Measurements from ENCODE around the gene KCNAB1.
"Not testable (repeated sequence)": the region's sequence is repeated elsewhere in the genome, so short reads cannot be mapped to it uniquely, and the experiment has no call there.

KCNAB1 gene

DNA sequence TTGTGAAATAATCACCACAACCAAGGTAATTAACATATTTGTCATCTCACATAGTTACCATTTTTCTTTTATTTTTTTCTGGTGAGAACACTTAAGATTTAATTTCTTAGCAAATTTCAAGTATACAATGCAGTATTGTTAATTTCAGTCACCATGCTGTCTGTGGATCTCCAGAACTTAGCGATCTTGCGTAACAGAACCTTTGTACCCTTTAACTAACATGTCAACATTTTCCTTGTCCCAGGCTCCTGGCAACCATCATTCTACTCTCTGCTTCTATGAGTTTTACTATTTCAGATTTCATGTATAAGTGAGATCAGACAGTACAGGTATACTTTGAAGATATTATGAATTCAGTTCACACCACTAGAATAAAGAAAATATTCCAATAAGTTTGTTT is 154.4 kb downstream of the KCNAB1 start:
- DNase-seq, result no peak

DNA sequence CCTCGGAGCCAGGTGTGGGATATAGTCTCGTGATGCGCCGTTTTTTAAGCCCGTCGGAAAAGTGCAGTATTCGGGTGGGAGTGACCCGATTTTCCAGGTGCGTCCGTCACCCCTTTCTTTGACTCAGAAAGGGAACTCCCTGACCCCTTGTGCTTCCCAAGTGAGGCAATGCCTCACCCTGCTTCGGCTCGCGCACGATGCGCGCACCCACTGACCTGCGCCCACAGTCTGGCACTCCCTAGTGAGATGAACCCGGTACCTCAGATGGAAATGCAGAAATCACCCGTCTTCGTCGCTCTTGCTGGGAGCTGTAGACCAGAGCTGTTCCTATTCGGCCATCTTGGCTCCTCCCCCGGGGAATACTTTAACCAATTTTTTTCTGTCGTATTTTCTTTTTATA is 164.3 kb downstream of the KCNAB1 start:
- DNase-seq, result not testable (repeated sequence)

DNA sequence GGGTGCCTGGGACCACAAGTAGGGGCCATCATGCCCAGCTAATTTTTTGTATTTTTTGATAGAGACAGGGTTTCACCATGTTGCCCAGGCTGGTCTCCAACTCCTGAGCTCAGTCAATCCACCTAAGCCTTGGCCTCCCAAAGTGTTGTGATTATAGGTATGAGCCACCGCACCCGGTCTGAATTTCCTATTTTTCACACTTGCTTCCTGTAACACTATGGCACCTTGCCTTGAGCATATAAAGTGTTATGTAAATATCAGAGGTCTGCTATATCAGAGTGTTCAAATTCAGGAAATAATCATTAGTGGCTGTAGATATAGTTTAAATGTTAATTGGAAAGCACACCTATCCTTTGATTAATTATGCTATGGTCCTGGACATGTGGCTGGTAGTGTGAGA is 165.2 kb downstream of the KCNAB1 start:
- no peak for DNase-seq

DNA sequence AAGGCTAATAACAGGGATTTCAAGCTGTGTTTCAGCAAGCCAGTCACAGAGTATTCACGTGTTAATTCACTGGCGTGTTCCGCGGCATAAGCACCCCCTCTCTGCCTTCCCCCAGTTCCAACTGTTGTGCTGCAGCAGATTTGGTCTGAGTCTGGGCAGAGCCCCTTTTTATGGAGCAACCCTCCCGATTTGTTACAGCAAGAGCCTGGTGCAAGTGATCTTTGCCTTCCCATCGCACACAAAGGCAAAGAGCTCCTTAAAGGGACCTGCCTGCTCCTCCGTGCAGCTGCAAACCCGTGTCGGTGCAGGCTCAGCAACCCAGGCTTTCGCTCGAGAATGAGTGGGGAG is 170.5 kb downstream of the KCNAB1 start:
- no peak for DNase-seq

DNA sequence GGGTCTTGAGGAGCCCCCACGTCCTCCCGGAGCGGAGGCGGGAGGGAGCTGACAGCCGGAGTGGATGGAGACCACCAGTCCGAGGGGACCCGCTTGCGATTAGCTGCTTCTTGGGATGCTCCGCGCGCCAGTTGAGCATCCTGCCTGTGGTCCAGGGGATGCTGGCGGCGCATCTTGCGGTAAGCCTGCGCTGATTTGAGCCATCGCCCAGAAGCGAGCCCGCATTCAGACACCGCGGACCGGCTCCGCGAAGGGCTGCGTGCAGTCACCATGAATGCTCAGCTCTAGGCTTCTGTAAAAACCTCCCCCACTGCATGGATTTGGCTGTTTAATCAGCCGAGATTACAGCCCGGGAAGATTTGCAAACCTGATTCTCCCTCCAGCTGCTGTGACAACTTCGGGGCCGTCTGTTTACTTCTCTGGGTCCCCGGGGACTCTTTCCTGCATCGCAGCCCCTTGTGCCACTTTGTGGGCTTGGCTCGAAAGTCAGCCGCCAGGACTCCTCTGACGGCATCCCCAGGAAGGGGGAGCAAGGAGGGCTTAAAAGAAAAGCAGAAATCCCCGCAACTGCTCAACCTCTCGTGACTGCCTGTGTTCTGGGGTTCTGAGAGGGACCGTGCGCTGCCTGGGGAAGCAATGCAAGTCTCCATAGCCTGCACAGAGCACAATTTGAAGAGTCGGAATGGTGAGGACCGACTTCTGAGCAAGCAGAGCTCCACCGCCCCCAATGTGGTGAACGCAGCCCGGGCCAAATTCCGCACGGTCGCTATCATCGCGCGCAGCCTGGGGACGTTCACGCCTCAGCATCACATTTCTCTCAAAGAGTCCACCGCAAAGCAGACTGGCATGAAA is 171.1 kb downstream of the KCNAB1 start:
- DNase-seq, result no peak

DNA sequence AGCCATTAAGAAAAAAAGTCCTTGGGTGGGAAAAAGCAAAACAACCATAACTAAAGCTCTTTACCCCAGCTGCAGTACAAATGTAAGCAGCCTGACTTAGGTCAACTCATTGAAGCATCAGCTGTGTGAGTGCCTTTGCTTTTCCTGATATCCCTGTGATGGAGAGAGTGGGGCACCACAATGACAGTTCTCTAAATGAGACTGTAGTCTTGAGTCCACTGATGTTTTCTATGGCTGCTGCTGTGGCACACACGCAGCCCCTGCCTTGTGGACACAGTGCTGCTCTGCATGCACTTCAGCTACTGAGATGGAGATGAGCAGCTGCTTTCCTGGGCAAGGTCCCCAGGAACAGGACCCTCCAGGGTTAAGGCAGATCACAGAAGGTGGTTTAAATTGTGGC is 173.2 kb downstream of the KCNAB1 start:
- DNase-seq, result no peak

DNA sequence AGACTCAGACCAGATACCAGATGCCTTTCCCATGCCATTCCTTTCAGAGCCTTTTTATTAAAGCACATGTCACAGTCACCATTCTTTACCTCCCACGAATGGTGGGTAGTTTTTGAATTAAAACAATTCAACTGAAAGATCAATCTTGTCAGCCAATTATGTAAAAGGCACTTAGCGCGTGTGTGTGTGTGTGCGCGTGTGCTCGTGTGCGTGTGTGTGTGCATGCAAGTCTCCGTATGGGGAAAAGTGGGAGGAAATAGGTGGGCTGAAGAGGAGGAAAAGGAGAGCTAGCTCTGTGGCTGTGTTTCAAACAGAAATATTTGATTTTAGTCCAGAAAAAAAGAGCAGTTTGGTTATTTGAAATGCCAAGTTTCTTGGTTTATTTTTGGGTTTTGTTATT is 177.2 kb downstream of the KCNAB1 start:
- DNase-seq, result no peak

DNA sequence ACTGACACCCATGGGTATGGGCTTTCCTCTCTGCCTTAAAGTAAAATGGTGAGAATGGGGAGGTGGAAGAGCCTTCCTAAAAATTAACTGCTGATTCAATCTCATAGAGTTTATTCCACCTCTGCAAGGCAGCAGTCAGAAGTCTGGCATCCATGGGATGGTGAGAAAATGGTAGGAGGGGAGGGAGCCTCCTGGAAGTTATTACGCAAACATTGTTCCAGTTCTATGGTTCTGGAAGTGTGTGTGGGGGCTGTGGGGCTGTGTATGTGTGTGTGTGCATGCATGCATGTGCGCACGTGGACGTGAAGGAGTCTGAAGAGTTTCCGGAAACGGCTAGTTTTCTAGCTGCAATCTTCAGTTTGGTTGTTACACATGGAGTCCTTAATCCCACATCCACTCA is 177.6 kb downstream of the KCNAB1 start:
- no peak for DNase-seq

DNA sequence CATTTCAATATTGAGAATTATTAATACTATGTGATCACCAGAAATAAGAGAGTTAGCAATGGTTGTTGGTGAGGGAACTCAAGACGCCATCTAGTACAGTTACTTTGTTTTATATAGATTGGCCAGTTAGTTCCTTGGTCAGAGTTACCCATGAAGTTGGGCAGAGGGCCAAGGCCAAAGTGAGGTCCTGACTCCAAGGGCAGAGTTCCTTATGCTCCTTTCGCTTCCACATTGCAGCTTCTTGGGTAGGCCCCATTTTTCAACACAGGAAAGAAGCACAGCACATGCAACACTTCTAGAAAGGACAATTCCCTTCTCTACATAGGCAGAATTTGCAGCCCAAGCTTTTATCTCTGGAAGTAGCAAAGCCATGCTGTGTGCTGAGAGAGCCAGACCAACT is 178.6 kb downstream of the KCNAB1 start:
- DNase-seq, result no peak

DNA sequence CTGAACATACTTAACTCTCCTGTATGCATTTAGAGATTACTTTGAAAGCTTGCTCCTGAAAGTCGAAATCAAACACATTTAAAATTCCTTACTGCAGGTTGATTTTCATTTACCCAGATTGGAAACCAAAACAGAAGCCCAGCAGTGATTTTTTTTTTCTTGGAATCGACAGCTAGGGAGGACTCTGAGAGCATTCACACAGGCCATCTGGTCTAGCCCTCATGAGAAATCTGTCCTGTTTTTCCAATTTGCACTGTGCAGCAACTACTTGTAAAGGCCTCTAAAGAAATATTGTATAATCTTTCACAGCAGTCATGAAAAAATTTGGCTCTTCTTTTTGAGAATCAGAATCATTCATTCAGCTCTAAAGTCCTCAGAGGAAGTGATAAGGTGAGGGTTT is 179.2 kb downstream of the KCNAB1 start:
- no peak for DNase-seq

DNA sequence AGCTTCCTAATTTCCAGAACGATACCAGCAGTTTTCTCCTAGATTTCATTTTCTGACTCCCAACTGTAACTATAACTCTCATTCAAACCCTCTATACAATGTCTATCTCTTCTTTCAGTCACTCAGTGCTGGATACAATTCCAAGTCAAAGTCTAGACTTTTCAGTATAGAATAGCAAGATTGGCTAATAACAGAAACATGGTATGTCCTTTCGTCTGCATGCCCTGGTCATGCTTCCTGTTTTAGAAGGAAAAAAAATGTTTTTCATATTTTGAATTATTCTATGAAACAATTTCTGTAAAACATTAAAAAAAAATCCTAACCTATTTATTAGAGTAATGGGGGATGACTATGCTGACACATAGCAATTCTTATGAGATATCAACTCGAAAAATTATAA is 180.0 kb downstream of the KCNAB1 start:
- DNase-seq, result no peak

DNA sequence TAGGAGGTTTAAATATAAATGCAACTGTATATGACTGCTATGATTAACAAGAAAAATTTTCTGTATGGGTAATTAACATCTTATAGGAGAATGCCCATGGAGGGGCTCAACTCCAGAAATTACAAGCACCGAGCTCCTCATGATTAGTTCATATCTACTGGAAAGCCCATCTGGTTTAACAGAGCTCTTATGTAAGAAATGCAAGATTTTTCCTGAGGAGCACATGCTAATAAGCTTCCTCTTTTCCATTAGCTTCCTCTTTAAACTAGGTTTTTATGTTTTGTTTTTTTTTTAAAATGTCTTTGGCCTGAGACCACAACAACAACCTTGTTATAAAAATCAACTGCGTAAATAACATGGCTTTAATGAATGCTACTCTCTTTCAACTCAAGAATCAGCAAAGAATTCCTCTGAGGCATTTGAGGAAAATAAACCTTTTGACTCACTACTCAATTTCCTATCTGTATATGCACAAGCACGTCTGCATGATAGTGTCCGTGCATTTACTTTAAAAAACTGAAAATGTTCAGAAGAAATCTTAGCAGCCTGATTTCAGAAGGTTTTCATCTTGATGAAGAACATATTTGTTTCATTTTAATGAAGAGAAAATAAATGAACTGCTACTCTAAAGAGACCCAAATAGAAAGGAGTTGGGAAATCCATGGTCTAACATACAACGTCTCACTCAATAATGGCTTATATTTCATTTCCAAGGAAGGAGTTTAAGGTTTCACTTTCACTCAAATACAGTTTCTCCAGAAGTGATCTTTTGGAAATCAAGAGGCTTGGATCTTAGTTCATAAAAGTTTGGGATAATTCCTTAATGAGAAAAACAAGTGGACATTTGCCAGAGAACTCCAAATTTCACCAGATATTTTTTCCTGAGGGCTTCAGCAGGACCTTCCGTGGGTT is 180.8 kb downstream of the KCNAB1 start:
- no peak for DNase-seq

DNA sequence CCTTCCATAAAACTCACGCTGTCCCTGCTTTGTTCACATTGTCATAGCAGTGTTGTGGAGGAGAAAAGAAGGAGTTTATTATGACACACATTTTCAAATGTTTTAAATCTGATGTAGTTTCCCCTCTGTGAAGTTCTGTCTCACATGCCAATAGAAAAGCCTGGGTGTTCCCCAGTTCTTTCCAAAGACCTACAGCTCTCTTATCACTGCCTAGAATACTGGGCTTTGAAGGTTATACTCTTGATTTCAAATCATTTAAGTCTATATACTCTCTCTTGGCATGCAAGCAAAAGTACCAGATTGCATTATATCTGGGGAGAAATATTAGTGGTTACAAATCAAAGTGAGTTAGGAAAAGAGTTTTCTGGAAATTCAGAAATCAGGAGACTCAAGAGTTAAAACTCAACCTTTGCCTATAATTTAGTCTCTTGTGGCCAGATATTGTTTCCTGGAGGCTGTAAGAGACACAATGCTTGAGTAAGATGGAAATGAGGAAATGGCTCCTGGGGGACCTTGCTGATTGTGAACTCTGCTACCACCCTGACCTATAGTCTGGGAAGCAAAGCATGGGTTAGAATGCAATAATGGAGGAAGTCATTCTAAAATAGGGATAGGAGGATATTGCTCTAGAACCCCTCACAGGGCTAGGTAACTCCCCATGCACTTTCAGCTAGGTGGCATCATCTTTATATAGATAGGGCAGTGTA is 182.8 kb downstream of the KCNAB1 start:
- no peak for DNase-seq

DNA sequence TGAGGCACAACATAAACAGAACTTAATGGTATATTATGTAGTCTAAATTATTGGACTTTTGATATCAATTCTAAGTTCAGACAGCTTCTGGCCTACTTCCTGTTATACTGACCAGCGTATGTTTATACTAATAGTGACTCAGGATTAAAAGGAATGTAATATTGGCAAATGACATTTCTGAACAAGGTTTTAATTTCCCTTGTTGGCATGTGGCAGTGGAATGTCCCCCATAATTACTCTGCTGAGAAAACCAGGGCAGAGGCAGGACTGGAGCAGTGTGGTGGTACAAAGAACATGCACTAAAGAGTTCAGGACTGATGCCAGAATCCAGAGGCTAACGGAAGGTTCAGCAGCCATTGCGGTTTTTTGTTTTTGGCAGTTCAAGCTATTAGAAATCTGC is 184.0 kb downstream of the KCNAB1 start:
- no peak for DNase-seq

DNA sequence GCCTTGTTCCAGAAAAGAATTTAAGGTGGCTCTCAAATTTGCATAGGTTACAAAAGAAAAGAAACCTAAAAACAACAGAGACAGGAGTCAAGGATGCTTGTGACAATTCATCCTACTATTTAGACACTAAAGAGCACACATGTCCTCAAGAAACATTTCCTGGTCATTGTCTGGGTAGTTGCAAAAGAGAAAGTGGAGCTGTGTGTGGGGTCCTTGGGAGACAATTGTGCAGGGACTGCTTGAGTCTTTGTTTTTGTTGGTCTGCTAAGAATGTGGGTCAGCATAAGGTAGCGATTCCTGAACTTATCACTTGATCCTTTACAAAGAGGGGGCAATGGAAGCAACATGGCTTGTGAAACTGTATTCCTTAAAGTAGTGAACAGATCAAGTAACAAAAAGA is 185.3 kb downstream of the KCNAB1 start:
- DNase-seq, result no peak

DNA sequence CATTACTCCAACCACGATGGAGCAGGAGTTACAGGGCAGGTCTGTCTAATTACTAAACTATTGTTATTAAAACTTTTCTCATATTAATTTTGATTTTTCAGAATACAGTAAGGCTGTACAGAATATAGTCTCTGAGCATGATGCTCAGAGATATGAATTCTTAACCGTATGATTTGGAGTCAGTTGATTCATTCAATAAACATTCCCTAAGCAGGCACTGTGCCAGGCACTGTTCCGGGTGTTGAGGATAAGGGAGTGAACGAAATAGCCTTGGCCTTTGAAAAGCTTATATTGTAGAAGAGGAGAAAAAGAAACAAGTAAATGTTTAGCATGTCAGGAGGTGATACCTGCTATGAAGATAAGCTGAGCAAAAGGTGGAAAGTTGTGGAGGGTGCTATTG is 187.3 kb downstream of the KCNAB1 start:
- DNase-seq, result no peak

DNA sequence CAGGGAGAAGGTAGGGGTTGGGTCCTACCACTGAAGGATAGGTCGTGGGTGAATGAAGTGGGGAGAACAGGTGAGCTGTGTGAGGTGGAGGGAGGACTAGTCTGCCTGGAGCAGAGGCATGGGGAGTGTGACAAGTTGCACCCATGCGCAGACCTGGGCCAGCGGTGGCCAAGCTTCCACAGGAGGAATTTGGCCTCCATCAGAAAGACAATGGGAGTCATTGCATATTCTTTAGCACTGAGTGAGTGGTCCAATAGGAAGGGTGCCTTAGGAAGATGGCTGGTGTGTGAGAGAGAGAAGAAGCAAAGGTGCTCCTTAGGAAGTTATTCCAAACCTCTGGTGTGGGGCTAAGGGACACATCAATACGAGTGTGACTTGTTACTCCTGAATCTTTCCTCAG is 191.1 kb downstream of the KCNAB1 start:
- DNase-seq, result no peak

DNA sequence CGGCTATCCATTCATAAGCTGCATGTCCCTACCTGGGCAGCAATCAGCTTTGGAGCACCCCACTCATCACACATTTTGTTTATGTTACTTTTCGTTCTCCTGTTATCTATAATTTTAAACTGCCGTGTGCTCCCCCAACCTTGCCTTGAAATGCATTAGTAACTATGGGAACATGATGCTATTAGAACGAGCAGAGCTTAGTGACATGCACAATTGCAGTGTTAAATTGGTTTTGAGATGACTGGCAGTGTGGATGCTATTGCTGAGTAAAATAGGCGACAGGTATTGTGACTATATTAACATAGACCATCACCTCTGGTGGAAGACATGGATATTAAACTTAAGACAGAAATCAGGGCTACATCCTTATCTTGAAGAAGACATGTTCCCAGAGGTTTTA is 191.6 kb downstream of the KCNAB1 start:
- no peak for DNase-seq

DNA sequence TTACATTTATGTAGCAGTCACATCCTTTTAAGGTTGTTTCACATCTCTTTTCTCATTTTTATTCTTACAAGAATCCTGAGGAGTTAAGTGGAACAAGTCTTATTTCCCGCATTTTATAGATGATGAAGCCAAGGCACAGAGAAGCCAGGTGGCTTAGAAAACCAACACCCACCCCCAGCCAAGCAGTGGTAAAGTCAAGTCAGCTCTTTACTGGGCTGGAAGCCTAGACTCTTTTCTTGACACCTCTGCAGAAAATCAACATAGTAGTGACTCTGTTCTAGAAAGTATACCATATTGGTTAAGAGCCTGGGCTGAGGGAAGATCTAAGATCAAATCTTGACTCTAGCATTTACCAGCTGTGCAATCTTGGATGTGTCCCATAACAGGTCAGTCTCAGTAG is 195.7 kb downstream of the KCNAB1 start:
- no peak for DNase-seq

DNA sequence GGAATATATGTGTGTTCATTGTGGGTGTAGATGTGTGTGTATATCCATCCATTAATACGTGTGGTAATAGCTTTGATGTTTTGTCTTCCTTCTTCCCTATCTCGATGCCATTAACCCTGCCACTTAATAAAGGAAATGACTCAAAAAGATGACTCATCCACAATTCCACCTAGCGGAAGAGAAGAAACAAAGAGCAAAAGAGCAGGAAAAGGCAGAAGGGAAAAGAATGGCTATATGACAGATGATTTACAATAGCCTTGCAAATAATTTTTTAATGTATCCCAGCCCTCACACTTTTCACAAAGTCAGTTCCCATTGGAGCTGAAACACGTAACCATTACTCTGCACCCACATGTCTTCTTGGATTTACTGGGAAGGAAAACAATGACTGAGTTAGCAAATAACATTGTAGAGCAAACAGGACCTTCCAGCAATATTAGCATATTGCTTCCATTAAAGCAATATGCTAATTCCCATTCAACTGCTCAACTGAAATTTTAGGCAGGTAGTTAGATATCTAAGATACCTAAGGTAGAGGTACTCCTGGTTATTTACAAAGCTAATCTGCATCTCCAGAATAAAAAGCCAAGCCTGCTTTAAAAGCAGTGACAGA is 197.2 kb downstream of the KCNAB1 start:
- DNase-seq, result no peak

DNA sequence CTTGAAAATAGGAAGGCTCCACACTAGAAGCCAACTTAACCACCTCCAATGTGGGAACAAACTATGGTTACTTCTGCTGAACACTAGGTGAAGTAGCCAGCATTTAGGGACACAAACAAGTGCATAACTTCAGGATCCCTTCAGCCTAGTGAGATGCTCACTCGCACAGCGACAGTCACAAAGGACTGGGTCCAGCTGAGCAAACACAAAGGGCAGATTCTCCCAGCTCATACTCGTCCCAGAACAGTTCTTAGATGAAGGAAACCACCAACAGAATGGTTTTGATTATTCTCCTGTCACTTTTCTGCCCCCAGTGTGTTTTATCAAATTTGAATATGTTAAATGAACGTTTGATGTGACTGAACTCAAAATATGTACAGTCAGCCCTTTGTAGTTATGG is 201.6 kb downstream of the KCNAB1 start:
- no peak for DNase-seq

DNA sequence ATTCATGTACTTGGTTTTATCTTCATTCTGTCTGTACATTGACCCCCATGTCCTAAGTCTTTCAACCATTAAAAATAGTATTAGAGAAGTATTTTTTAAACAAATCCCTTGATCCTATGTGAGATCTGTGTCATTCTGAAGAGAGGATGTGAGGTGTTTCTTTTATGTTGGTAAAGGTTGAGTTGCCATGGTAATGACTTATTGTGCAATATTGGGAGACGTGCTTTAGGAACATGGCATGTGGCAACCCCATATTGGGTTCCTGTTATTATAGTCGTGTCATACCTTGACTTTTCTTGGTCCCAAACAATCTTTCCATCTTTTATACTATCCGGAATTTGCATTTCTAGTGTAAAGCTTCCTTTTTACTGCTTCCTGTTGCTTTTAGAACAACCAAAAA is 203.1 kb downstream of the KCNAB1 start:
- DNase-seq, result no peak

DNA sequence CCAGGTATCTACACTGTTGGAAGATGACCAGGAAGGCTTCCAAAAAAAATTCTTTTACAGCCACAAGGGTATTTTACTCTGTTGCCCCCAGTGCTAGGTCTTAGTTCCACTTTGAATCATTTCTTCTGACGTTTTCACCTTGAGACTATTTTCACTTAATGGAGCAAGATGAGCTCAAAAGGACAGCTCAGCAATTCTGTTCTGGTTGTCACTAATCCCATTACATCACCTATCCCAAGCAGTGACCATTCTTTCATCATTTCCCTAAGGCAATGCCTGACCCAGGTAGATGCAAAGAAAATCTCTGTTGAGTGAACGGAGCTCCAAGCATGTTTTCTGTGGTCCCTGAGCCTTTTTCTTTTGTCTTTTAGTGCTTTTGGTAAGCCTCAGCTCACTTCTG is 210.0 kb downstream of the KCNAB1 start:
- no peak for DNase-seq
